GM12892 (cell line): Measurements from ENCODE around the gene AGA.

ENCODE experiments used
- POLR2A ChIP-seq: IDR thresholded peaks from 2 replicates; pipeline ENCODE4 v1.6.1; 2011; ENCODE audit warnings: low read depth, low read length, control low read depth
- POLR2AphosphoS5 ChIP-seq: IDR thresholded peaks from 2 replicates; pipeline ENCODE4 v1.6.1; 2011; ENCODE audit warnings: low read depth, low read length, control low read depth
- TAF1 ChIP-seq: IDR thresholded peaks from 2 replicates; pipeline ENCODE4 v1.6.1; 2011; ENCODE audit warnings: low read depth, mild to moderate bottlenecking, control low read depth, low read length, borderline replicate concordance

GRCh38 chr4:177446586-177446985 is 4.3 kb upstream of the AGA start:
- TF ChIP-seq TAF1 (no peak), POLR2AphosphoS5 (no peak), POLR2A (no peak)
